Trophoblast cell (in vitro differentiated cells and primary cell): Measurements from ENCODE around the gene RAB33B.
"Not testable (repeated sequence)": the region's sequence is repeated elsewhere in the genome, so short reads cannot be mapped to it uniquely, and the experiment has no call there.

Experiments
- DNase-seq, 2 donors: peaks; one replicate each; pipeline ENCODE4 v3.0.0-alpha.2; 2016
- H2AFZ ChIP-seq: 2 replicates; pipeline ENCODE4 v1.6.1; 2013; ENCODE audit warnings: low read length, moderate library complexity, mild to moderate bottlenecking; ENCODE audit not compliant: insufficient read depth, poor library complexity
- H2AK5ac ChIP-seq: 2 replicates; pipeline ENCODE4 v1.6.1; 2013; ENCODE audit warnings: mild to moderate bottlenecking, low read length
- H2BK120ac ChIP-seq: 2 replicates; pipeline ENCODE4 v1.6.1; 2013; ENCODE audit warnings: low read length, mild to moderate bottlenecking, moderate library complexity; ENCODE audit not compliant: insufficient read depth, poor library complexity
- H2BK12ac ChIP-seq: 2 replicates; pipeline ENCODE4 v1.6.1; 2013; ENCODE audit warnings: mild to moderate bottlenecking, low read length, moderate library complexity
- H2BK5ac ChIP-seq: 2 replicates; pipeline ENCODE4 v1.6.1; 2013; ENCODE audit warnings: low read length, low read depth, moderate library complexity, mild to moderate bottlenecking; ENCODE audit not compliant: poor library complexity
- H3K14ac ChIP-seq: 2 replicates; pipeline ENCODE4 v1.6.1; 2013; ENCODE audit warnings: mild to moderate bottlenecking, low read length
- H3K18ac ChIP-seq: 2 replicates; pipeline ENCODE4 v1.6.1; 2013; ENCODE audit warnings: mild to moderate bottlenecking, low read length
- H3K23ac ChIP-seq: 2 replicates; pipeline ENCODE4 v1.6.1; 2013; ENCODE audit warnings: low read length
- H3K27ac ChIP-seq: 2 replicates; pipeline ENCODE4 v1.5.1; 2013; ENCODE audit warnings: low read depth, mild to moderate bottlenecking, inconsistent platforms, low read length, moderate library complexity
- H3K27me3 ChIP-seq: 2 replicates; pipeline ENCODE4 v1.6.1; 2013; ENCODE audit warnings: inconsistent platforms, mild to moderate bottlenecking, low read length, moderate library complexity; ENCODE audit not compliant: insufficient read depth
- H3K36me3 ChIP-seq, 2 experiments: 1 replicate in 1 of 2; 2 replicates in 1 of 2; pipeline ENCODE4 v1.6.1; 2013; ENCODE audit warnings: low read length in 2 of 2, mild to moderate bottlenecking in 2 of 2, moderate library complexity in 1 of 2; ENCODE audit not compliant: insufficient read depth in 2 of 2, control insufficient read depth in 1 of 2
- H3K4ac ChIP-seq: 2 replicates; pipeline ENCODE4 v1.6.1; 2013; ENCODE audit warnings: low read depth, mild to moderate bottlenecking, low read length, moderate library complexity
- H3K4me1 ChIP-seq, 2 experiments: 1 replicate in 1 of 2; 2 replicates in 1 of 2; pipeline ENCODE4 v1.6.1; 2013; ENCODE audit warnings: low read length in 2 of 2, mild to moderate bottlenecking in 2 of 2, moderate library complexity in 1 of 2; ENCODE audit not compliant: insufficient read depth in 2 of 2, control insufficient read depth in 1 of 2
- H3K4me2 ChIP-seq: 2 replicates; pipeline ENCODE4 v1.6.1; 2013; ENCODE audit warnings: inconsistent platforms, mild to moderate bottlenecking, low read length, moderate library complexity
- H3K4me3 ChIP-seq: 2 replicates; pipeline ENCODE4 v1.5.1; 2013; ENCODE audit warnings: mild to moderate bottlenecking, low read depth, low read length, inconsistent platforms
- H3K79me1 ChIP-seq: one replicate; pipeline ENCODE4 v1.6.1; 2013; ENCODE audit warnings: low read length
- H3K79me2 ChIP-seq: 2 replicates; pipeline ENCODE4 v1.6.1; 2013; ENCODE audit warnings: low read length, mild to moderate bottlenecking; ENCODE audit not compliant: control insufficient read depth, insufficient read depth, poor library complexity
- H3K9ac ChIP-seq: 2 replicates; pipeline ENCODE4 v1.6.1; 2013; ENCODE audit warnings: mild to moderate bottlenecking, low read length
- H3K9me3 ChIP-seq: 2 replicates; pipeline ENCODE4 v1.6.1; 2013; ENCODE audit warnings: low read depth, mild to moderate bottlenecking, control low read depth, inconsistent platforms, low read length; ENCODE audit not compliant: insufficient read depth
- H4K12ac ChIP-seq: 2 replicates; pipeline ENCODE4 v1.6.1; 2013; ENCODE audit warnings: low read depth, mild to moderate bottlenecking, low read length, moderate library complexity
- H4K8ac ChIP-seq: 2 replicates; pipeline ENCODE4 v1.6.1; 2013; ENCODE audit warnings: low read depth, mild to moderate bottlenecking, low read length, moderate library complexity
- H4K91ac ChIP-seq: one replicate; pipeline ENCODE4 v1.6.1; 2013; ENCODE audit warnings: low read depth, mild to moderate bottlenecking, low read length, moderate library complexity
- WGBS: extraction: QIAGEN DNeasy Blood & Tissue Kit; methylation state at CpG from one replicate; pipeline ENCODE4 v1.1.7; 2013; ENCODE audit warnings: missing lambda C conversion rate; ENCODE audit not compliant: insufficient read length, insufficient coverage; ENCODE audit errors: extremely low coverage; 5-methylcytosine and 5-hydroxymethylcytosine counted together

Gene RAB33B

DNA sequence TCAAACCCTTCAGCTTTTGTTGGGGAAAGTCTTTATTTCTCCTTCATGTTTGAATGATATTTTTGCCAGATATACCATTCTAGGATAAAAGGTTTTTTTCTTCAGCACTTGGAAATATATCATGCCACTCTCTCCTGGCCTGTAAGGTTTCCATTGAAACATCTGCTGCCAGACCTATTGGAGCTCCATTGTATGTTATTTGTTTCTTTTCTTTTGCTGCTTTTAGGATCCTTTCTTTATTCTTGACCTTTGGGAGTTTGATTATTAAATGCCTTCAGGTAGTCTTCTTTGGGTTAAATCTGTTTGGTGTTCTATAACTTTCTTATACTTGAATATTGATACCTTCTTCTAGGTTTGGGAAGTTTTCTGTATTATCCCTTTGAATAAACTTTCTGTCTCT lies 14.8 kb downstream of the RAB33B start:
- H2AFZ ChIP-seq, H3K27ac ChIP-seq, H2BK120ac ChIP-seq, H3K9ac ChIP-seq, H2BK5ac ChIP-seq, H3K79me1 ChIP-seq, H3K23ac ChIP-seq, H3K18ac ChIP-seq, H3K14ac ChIP-seq, DNase-seq, H3K4me1 ChIP-seq, H3K4me2 ChIP-seq, H3K27me3 ChIP-seq, H4K91ac ChIP-seq, H3K79me2 ChIP-seq, H3K4me3 ChIP-seq, H3K9me3 ChIP-seq, H2BK12ac ChIP-seq, H3K36me3 ChIP-seq, H4K8ac ChIP-seq, H4K12ac ChIP-seq, H2AK5ac ChIP-seq, H3K4ac ChIP-seq: not testable (repeated sequence)

DNA sequence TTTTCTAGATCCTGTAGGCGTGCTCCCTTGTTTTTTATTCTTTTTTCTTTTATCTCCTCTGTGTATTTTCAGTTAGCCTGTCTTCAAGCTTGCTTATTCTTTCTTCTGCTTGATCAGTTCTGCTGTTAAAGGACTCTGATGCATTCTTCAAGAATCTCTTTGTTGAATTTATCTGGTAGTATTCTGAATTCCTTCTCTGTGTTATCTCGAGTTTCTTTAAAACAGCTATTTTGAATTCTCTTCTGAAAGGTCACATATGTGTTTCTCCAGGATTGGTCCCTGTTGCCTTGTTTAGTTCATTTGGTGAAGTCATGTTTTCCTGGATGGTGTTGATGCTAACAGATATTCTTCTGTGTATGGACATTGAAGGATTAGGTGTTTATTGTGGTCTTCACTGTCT lies 15.3 kb downstream of the RAB33B start:
- Histone ChIP-seq H4K91ac (no peak overlapping the region), H3K23ac (no peak overlapping the region), H3K4ac (no peak overlapping the region), H3K9me3 (peaks cover 2% of the 10 kb centered on the region), H2BK5ac (no peak overlapping the region), H3K27me3 (no peaks in the 10 kb centered on the region), H3K14ac (no peak overlapping the region), H3K4me1 (no peaks in the 10 kb centered on the region), H3K79me2 (no peaks in the 10 kb centered on the region), H3K18ac (no peak overlapping the region), H3K4me2 (no peak overlapping the region), H2AK5ac (no peak overlapping the region), H3K4me3 (no peak overlapping the region), H3K9ac (no peak overlapping the region), H2BK120ac (no peak overlapping the region), H3K27ac (no peak overlapping the region), H4K8ac (no peak overlapping the region), H3K79me1 (no peaks in the 10 kb centered on the region), H2BK12ac (no peak overlapping the region), H2AFZ (no peak overlapping the region), H4K12ac (no peak overlapping the region), H3K36me3 (peaks cover 0 to 5% of the 10 kb centered on the region in 2 experiments)
- peak; percentile 8 to 62 for DNase-seq
- no CpG with 5 or more reads among the region's 2 CpGs for WGBS

DNA sequence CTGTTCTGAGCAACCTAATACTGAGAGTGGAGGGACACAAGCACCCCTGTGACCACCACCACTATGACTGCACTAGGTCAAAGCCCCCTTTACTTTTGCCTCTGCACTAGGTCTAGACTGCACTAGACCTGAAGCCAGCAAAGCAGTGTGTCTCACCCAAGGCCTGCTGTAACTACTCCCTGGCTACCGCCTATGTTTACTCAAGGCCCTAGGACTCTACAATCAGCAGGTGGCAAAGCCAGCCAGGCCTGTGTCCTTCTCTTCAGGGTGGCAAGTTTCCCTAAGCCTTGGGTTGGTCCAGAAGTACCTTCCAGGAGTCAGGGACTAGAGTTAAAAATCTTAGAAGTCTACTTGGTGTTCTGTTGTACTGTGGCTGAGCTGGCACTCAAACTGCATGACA lies 15.9 kb downstream of the RAB33B start:
- H3K9ac ChIP-seq = no peak overlapping the region
- H3K14ac ChIP-seq = no peak overlapping the region
- H3K18ac ChIP-seq = no peak overlapping the region
- H2AFZ ChIP-seq = no peak overlapping the region
- no peak overlapping the region for H2BK12ac ChIP-seq
- no peak overlapping the region for H2AK5ac ChIP-seq
- no peaks in the 10 kb centered on the region for H3K4me1 ChIP-seq
- no peak overlapping the region for H3K23ac ChIP-seq
- DNase-seq = no peak
- peaks cover 0 to 5% of the 10 kb centered on the region in 2 experiments for H3K36me3 ChIP-seq
- H3K27ac ChIP-seq = no peak overlapping the region
- no peak overlapping the region for H3K4me3 ChIP-seq
- WGBS = no CpG with 5 or more reads among the region's 1 CpG
- H4K91ac ChIP-seq = no peak overlapping the region
- H3K9me3 ChIP-seq = peaks cover 2% of the 10 kb centered on the region
- H4K8ac ChIP-seq = no peak overlapping the region
- no peaks in the 10 kb centered on the region for H3K79me2 ChIP-seq
- no peaks in the 10 kb centered on the region for H3K79me1 ChIP-seq
- no peak overlapping the region for H3K4me2 ChIP-seq
- no peak overlapping the region for H4K12ac ChIP-seq
- H2BK5ac ChIP-seq = no peak overlapping the region
- peak overlapping the region; percentile 4 for H3K4ac ChIP-seq
- no peak overlapping the region for H2BK120ac ChIP-seq
- no peaks in the 10 kb centered on the region for H3K27me3 ChIP-seq

DNA sequence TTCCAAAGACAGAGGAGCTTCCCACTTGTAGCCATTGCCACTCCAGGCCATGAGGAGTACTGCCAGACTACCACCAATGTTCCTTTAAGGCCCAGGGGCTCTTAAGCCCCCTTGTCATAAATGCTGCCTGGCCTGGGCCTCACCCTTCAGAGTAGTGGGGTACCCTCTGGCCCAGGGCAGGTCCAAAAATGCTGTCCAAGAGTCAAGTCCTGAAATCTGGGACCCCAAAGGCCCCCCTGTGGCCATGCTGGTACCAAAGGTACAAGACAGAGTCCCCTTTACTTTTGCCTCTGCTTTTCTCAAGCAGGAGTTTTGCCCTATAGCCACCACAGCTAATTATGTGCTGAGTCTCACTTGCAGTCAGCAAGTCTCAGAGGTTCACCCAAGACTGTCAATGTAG lies 16.4 kb downstream of the RAB33B start:
- Histone ChIP-seq H3K36me3 (peaks cover 0 to 5% of the 10 kb centered on the region in 2 experiments), H3K79me2 (no peaks in the 10 kb centered on the region), H2BK120ac (no peak overlapping the region), H3K9ac (no peak overlapping the region), H2BK12ac (no peak overlapping the region), H3K18ac (peak overlapping the region; percentile 27), H2AK5ac (no peak overlapping the region), H3K4me1 (no peaks in the 10 kb centered on the region), H4K8ac (no peak overlapping the region), H3K4me3 (no peak overlapping the region), H3K4me2 (no peak overlapping the region), H3K4ac (peak overlapping the region; percentile 4), H3K23ac (no peak overlapping the region), H3K14ac (no peak overlapping the region), H3K27me3 (no peaks in the 10 kb centered on the region), H3K79me1 (no peaks in the 10 kb centered on the region), H3K27ac (no peak overlapping the region), H4K12ac (no peak overlapping the region), H2BK5ac (no peak overlapping the region), H4K91ac (no peak overlapping the region), H3K9me3 (peaks cover 2% of the 10 kb centered on the region), H2AFZ (no peak overlapping the region)
- no peak for DNase-seq
